ENCODE measurements around the gene ZBTB12. TPM values are rescaled to one million over a fixed set of nuclear protein-coding genes. Genes with fewer than 3 reads are reported as not detected.
"Not testable (repeated sequence)": the region's sequence is repeated elsewhere in the genome, so short reads cannot be mapped to it uniquely, and the experiment has no call there.

ZBTB12 gene
- polyA plus RNA-seq, 1 donor (not counting 4 experiments of a cell fraction or from before 2014, with no cell fraction given) = 0.64 TPM

- dilution Hi-C loops (cut with MboI; ENCODE audit: extremely low pct_ligation_motif_present, low sequenced_read_pairs) = no loop called here
- H3K79me2 ChIP-seq (ENCODE audit: control insufficient read depth, insufficient read depth, low read length) = no peaks in the 10 kb centered on the region
Observed at GRCh38 chr6:31935021-31935420, 33.1 kb upstream of the ZBTB12 start.

DNA sequence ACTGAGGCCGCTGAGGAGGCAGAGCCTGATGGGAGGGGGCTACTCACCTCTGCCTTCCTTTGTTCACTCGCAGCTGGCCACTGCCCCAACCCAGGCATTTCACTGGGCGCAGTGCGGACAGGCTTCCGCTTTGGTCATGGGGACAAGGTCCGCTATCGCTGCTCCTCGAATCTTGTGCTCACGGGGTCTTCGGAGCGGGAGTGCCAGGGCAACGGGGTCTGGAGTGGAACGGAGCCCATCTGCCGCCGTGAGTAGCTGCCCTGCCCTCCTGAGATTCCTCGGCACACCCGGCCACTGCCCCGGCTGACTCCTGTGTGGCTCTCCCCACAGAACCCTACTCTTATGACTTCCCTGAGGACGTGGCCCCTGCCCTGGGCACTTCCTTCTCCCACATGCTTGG lies 31.7 kb upstream of the ZBTB12 start:
- TF ChIP-seq CTCF (optimal IDR thresholded peaks at IDR 0.05 in 1 of 3, IDR thresholded peaks at IDR 0.05 in 1 of 3, conservative IDR thresholded peaks at IDR 0.05 in 1 of 3; ENCODE audit: extremely low read depth in 1 of 3, insufficient read depth in 2 of 3, low read length in 3 of 3) = no peak
- no peak for TF ChIP-seq EZH2 (IDR thresholded peaks at IDR 0.05; ENCODE audit: low read length)
- no peaks in the 10 kb centered on the region for H4K20me1 ChIP-seq (ENCODE audit: control insufficient read depth, extremely low read depth, insufficient read depth, low read length)
- H3K9me3 ChIP-seq (ENCODE audit: control insufficient read depth, low read depth, low read length) = no peaks in the 10 kb centered on the region
- no peak overlapping the region for H3K4me2 ChIP-seq (ENCODE audit: control insufficient read depth, extremely low read depth, insufficient read depth, low read depth, low read length)
- no peaks in the 10 kb centered on the region for H3K4me1 ChIP-seq (ENCODE audit: control insufficient read depth, extremely low read depth, insufficient read depth, low read length)
- FAIRE-seq (no peak), DNase-seq (ENCODE audit: low read depth, low spot score) (no peak)
- H3K9ac ChIP-seq (ENCODE audit: control insufficient read depth, extremely low read depth, insufficient read depth, low read length) = no peak overlapping the region
- H3K27ac ChIP-seq (ENCODE audit: control insufficient read depth, insufficient read depth, low read length) = no peak overlapping the region
- no peaks in the 10 kb centered on the region for H3K36me3 ChIP-seq (ENCODE audit: control insufficient read depth in 2 of 2, extremely low read depth in 1 of 2, insufficient read depth in 2 of 2, low read length in 2 of 2)
- no peak overlapping the region for H3K4me3 ChIP-seq (ENCODE audit: control insufficient read depth in 2 of 3, extremely low read depth in 1 of 3, insufficient read depth in 2 of 3, low read depth in 1 of 3, low read length in 3 of 3)
- no peaks in the 10 kb centered on the region for H3K79me2 ChIP-seq (ENCODE audit: control insufficient read depth, insufficient read depth, low read length)
- dilution Hi-C loops (cut with MboI; ENCODE audit: extremely low pct_ligation_motif_present, low sequenced_read_pairs) = no loop called here
- no peak overlapping the region for H2AFZ ChIP-seq (ENCODE audit: control insufficient read depth, low read length)
- no peaks in the 10 kb centered on the region for H3K9me1 ChIP-seq (ENCODE audit: control insufficient read depth, extremely low read depth, insufficient read depth, low read length)
- peaks cover 11% of the 10 kb centered on the region for H3K27me3 ChIP-seq (ENCODE audit: control insufficient read depth, extremely low read depth, insufficient read depth, low read length)

More at GRCh38 chr6:31935021-31935420, 33.1 kb upstream of the ZBTB12 start:
- Histone ChIP-seq H3K9me3 (ENCODE audit: control insufficient read depth, low read depth, low read length) (no peaks in the 10 kb centered on the region), H3K27me3 (ENCODE audit: control insufficient read depth, extremely low read depth, insufficient read depth, low read length) (peaks cover 11% of the 10 kb centered on the region), H3K4me2 (ENCODE audit: control insufficient read depth, extremely low read depth, insufficient read depth, low read depth, low read length) (no peak overlapping the region), H4K20me1 (ENCODE audit: control insufficient read depth, extremely low read depth, insufficient read depth, low read length) (no peaks in the 10 kb centered on the region), H3K36me3 (ENCODE audit: control insufficient read depth in 2 of 2, extremely low read depth in 1 of 2, insufficient read depth in 2 of 2, low read length in 2 of 2) (no peaks in the 10 kb centered on the region), H3K27ac (ENCODE audit: control insufficient read depth, insufficient read depth, low read length) (no peak overlapping the region), H3K9me1 (ENCODE audit: control insufficient read depth, extremely low read depth, insufficient read depth, low read length) (no peaks in the 10 kb centered on the region), H3K4me3 (ENCODE audit: control insufficient read depth in 2 of 3, extremely low read depth in 1 of 3, insufficient read depth in 2 of 3, low read depth in 1 of 3, low read length in 3 of 3) (no peak overlapping the region), H3K9ac (ENCODE audit: control insufficient read depth, extremely low read depth, insufficient read depth, low read length) (no peak overlapping the region), H3K4me1 (ENCODE audit: control insufficient read depth, extremely low read depth, insufficient read depth, low read length) (no peaks in the 10 kb centered on the region), H2AFZ (ENCODE audit: control insufficient read depth, low read length) (no peak overlapping the region)
- DNase-seq (ENCODE audit: low read depth, low spot score) (no peak), FAIRE-seq (no peak)
- TF ChIP-seq CTCF (optimal IDR thresholded peaks at IDR 0.05 in 1 of 3, IDR thresholded peaks at IDR 0.05 in 1 of 3, conservative IDR thresholded peaks at IDR 0.05 in 1 of 3; ENCODE audit: extremely low read depth in 1 of 3, insufficient read depth in 2 of 3, low read length in 3 of 3) = no peak
- no peak for TF ChIP-seq EZH2 (IDR thresholded peaks at IDR 0.05; ENCODE audit: low read length)

DNA sequence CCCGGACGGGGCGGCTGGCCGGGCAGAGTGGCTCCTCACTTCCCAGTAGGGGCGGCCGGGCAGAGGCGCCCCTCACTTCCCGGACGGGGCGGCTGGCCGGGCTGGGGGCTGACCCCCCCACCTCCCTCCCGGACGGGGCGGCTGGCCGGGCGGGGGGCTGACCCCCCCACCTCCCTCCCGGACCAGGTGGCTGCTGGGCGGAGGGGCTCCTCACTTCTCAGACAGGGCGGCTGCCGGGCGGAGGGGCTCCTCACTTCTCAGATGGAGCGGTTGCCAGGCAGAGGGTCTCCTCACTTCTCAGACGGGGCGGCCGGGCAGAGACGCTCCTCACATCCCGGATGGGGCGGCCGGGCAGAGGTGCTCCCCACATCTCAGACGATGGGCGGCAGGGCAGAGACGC lies 30.3 kb upstream of the ZBTB12 start:
- H3K4me2 ChIP-seq (ENCODE audit: control insufficient read depth, extremely low read depth, insufficient read depth, low read depth, low read length); H3K9me3 ChIP-seq (ENCODE audit: control insufficient read depth, low read depth, low read length); FAIRE-seq; DNase-seq (ENCODE audit: low read depth, low spot score); H3K27ac ChIP-seq (ENCODE audit: control insufficient read depth, insufficient read depth, low read length); H4K20me1 ChIP-seq (ENCODE audit: control insufficient read depth, extremely low read depth, insufficient read depth, low read length); dilution Hi-C loops (cut with MboI; ENCODE audit: extremely low pct_ligation_motif_present, low sequenced_read_pairs); H3K9ac ChIP-seq (ENCODE audit: control insufficient read depth, extremely low read depth, insufficient read depth, low read length); H3K79me2 ChIP-seq (ENCODE audit: control insufficient read depth, insufficient read depth, low read length); H2AFZ ChIP-seq (ENCODE audit: control insufficient read depth, low read length); H3K4me1 ChIP-seq (ENCODE audit: control insufficient read depth, extremely low read depth, insufficient read depth, low read length); H3K9me1 ChIP-seq (ENCODE audit: control insufficient read depth, extremely low read depth, insufficient read depth, low read length); H3K4me3 ChIP-seq (ENCODE audit: control insufficient read depth in 2 of 3, extremely low read depth in 1 of 3, insufficient read depth in 2 of 3, low read depth in 1 of 3, low read length in 3 of 3); H3K36me3 ChIP-seq (ENCODE audit: control insufficient read depth in 2 of 2, extremely low read depth in 1 of 2, insufficient read depth in 2 of 2, low read length in 2 of 2): not testable (repeated sequence)
- H3K27me3 ChIP-seq (ENCODE audit: control insufficient read depth, extremely low read depth, insufficient read depth, low read length) = peaks cover 18% of the 10 kb centered on the region

Data from keratinocyte (primary cell).